Neural progenitor cell (in vitro differentiated cells): Measurements from ENCODE around the gene C5AR1.

Experiments
- CTCF ChIP-seq: fragments of 200-600 bp; sonication (generic); IDR thresholded peaks from 2 replicates; pipeline ENCODE4 v1.5.1; 2017; ENCODE audit warnings: antibody characterized with exemption, mild to moderate bottlenecking
- EZH2 ChIP-seq: fragments of 200-600 bp; sonication (generic); IDR thresholded peaks from 2 replicates; pipeline ENCODE4 v1.6.1; 2017; ENCODE audit warnings: antibody characterized with exemption, mild to moderate bottlenecking, moderate library complexity

- TF ChIP-seq EZH2, result no peak
- no peak for TF ChIP-seq CTCF
Measured at GRCh38 chr19:47309038-47309437, 623 bp upstream of the C5AR1 start.
